NCI-H460 (cell line): Measurements from ENCODE around the gene EIF1AD. TPM values are rescaled to one million over a fixed set of nuclear protein-coding genes. Genes with fewer than 3 reads are reported as not detected.

Experiments used
- total RNA-seq: library from RNA; depleted of rRNA; stranded (reverse); fragments of >200 nt; shearing (Covaris generic); gene quantifications from 2 replicates; pipeline ENCODE4 v1.2.3, GENCODE V29; 2014; rRNA removed

Gene EIF1AD
- total RNA-seq, 1 experiment from 2014 or later: 23.0 TPM

Other genes starting within 250 kb of the EIF1AD start
- 7.6 and 8.3 TPM in 2 replicates for gene AP5B1, start 221.2 kb downstream of the EIF1AD start, total RNA-seq
- gene OVOL1, start 215.1 kb downstream of the EIF1AD start, total RNA-seq: not detected in 2 replicates
- gene SNX32, start 168.2 kb downstream of the EIF1AD start, total RNA-seq: 0.05 TPM in 1 of 2 replicates, not detected in the other
- gene CFL1, start 144.0 kb downstream of the EIF1AD start, total RNA-seq: 362 and 364 TPM in 2 replicates
- 36.8 and 39.1 TPM in 2 replicates for gene MUS81, start 141.7 kb downstream of the EIF1AD start, total RNA-seq
- gene EFEMP2, start 129.4 kb downstream of the EIF1AD start, total RNA-seq: 1.0 and 2.8 TPM in 2 replicates
- not detected in 2 replicates for gene CTSW, start 122.3 kb downstream of the EIF1AD start, total RNA-seq
- gene FIBP, start 113.7 kb downstream of the EIF1AD start, total RNA-seq: 89.6 and 109 TPM in 2 replicates
- 27.3 and 27.5 TPM in 2 replicates for gene CCDC85B, start 111.5 kb downstream of the EIF1AD start, total RNA-seq
- gene FOSL1, start 101.8 kb downstream of the EIF1AD start, total RNA-seq: 56.1 and 58.4 TPM in 2 replicates
- 7.4 and 9.6 TPM in 2 replicates for gene C11orf68, start 83.1 kb downstream of the EIF1AD start, total RNA-seq
- gene DRAP1, start 82.7 kb downstream of the EIF1AD start, total RNA-seq: 57.2 and 62.4 TPM in 2 replicates
- not detected in 2 replicates for gene TSGA10IP, start 56.7 kb downstream of the EIF1AD start, total RNA-seq
- gene SART1, start 40.4 kb downstream of the EIF1AD start, total RNA-seq: 24.7 and 28.4 TPM in 2 replicates
- 53.6 and 64.3 TPM in 2 replicates for gene BANF1, start 346 bp upstream of the EIF1AD start, total RNA-seq
- gene CST6, start 9.9 kb upstream of the EIF1AD start, total RNA-seq: not detected in 2 replicates
- not detected in 2 replicates for gene CATSPER1, start 24.3 kb upstream of the EIF1AD start, total RNA-seq
- not detected in 2 replicates for gene GAL3ST3, start 47.0 kb upstream of the EIF1AD start, total RNA-seq
- 91.7 and 101 TPM in 2 replicates for gene SF3B2, start 50.2 kb upstream of the EIF1AD start, total RNA-seq
- gene PACS1, start 68.1 kb upstream of the EIF1AD start, total RNA-seq: 10.3 and 13.9 TPM in 2 replicates